COLO829 (cell line): ENCODE measurements around the gene VCX2.
"Not testable (repeated sequence)": the region's sequence is repeated elsewhere in the genome, so short reads cannot be mapped to it uniquely, and the experiment has no call there.

Source experiments
- DNase-seq: peaks from one replicate; pipeline ENCODE4 v3.0.0; 2012; ENCODE audit warnings: low spot score

Gene VCX2

DNA sequence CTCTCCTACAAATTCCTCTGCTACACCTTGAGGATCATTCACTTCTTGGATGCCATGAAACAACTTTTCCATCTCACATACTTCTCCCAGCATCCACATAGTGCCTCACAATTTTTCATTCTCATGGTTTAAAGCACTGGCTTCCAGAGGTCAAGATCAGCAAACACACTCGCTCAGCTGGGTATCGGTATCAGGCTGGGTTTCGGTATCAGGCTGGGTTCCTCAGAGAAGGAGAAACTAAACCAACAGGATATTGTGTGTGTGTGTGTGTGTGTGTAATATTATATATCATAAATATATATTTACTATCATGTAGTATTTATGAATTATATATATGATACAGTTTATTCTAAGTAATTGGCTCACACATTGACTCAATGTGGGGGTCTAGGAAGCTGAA lies at the start of gene VCX2:
VCX2 (minus strand) TSS at position 99 of the 400 bp plus-strand sequence. CDS start 624 bp downstream, outside the sequence.
- not testable (repeated sequence) for DNase-seq

DNA sequence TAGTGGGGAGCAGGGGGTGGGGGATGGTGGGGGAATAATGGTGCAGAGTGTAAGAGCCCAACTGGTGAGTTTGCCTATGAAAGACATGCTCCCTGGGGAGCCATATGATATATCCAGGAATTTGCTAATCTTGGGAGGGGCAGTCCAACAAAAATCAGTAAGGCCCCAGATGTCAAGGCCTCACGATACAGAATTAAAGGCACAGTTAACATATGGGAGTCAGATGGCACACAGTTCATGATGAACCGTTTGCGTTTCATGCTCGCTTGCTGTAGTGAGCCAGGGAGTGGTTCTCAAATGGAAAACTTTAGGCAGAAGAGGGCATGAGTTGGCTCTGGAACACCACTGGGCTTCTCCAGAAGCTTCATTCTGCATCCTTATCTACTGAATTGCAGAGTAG lies 33.9 kb upstream of the VCX2 start:
- no peak for DNase-seq

DNA sequence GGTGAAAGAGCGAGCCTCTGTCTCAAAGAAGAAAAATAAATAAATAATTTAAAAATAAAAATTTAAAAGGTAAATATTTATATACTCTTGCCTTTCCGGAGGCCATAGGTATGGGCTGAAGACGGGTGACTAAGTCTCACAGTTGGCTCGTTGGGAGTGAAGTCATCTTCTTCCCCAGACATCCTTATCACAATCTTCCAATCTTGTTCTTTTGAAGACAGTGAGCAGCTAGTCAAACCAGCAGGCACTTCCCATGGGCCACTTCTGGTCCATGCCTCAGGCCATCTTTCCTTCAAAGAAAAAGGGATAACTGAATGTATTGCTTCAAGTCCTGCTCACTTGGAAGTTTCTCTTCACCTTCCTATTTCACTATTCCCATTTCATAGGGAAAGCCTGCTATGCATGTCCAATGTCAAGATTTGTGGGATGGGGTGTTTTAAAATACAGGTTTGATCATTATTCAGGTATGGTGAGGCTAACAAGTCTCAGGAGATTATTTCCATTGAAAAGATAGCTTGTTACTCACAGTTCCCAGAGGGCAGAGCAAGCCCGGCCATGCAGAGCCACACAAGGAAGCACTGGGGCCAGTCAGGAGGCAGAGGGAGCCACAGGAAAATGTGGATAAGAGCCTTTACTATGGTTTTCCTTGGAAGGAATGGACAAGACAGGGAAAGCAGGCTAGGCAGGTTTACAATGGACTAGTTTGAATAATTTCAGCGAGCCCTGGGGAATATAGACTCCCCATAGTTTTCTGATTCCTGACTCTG lies 33.3 kb upstream of the VCX2 start:
- DNase-seq: no peak

DNA sequence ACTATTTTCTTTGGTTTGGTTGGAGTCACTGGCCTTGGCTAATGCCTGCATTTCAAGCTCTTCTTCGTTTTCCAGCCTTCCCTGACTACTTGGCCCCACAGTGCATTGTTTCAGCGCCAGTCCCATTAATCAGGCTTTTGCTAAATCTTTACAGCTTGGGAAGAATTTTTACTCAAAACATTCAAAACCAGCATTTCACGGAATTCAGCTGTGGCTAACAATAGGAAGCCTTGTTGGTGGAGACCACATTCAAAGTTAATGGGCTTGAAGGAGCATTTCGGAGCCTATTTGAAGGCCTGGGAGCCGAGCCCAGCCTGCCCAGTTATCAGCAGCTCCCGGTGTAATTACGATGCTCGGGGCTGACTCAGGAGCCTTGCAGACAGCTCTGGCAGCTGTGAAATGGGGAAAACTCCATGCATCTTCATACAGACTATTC lies 30.8 kb upstream of the VCX2 start:
- DNase-seq: no peak

DNA sequence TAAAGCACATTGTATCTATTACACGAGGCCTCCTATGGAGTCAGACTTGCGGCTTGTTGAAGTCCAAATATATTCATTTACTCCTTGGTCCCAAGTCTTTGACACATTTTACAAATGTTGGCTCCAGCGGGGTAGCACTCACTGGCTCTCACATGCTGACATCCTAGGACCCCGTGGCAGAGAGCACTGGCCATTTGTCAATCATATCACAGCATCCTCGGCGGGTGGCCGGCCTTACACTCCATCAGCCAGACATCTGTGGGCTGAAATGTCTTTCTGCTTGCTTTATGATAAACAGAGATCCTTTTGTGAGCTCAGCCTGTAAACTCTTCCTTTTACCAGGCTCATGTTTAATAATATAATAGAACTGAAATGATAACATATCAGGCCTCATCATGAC lies 25.7 kb upstream of the VCX2 start:
- DNase-seq: no peak

DNA sequence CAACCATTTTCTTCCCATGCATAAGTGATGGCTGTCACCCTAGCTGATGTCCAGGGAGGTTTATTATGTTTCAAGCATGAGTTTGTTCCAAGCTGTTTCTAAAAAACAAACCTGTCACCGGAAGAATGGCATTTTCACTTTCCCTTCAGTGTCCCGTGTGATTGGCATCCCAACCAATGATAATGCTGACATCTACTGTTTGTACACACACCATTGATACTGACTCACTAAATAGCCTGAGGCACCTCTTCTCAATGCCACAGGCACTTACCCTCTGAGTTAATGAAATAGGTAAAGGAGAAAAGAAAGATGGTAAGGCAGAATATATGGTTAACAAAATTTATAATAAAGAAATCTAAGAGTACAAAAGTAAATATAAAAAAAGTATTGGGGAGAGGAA lies 23.1 kb upstream of the VCX2 start:
- no peak for DNase-seq

DNA sequence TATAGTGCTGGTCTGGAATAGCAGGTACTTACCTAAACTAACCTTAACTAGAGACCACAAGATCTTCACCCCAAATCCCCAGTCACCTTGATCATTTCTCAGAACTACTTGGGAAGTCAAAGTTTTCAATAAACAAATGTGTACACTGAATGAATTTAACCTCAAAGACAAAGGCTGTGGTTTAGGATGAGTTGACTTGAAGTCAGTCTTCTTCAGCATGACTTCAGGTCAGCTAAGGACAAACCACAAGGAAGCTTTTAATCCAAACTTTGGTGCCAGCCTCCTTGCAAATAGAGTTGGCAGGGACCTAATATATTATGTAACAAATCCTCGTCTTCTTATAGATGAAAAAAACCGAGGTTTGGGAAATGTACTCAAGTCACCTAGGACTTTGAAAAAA lies 21.2 kb upstream of the VCX2 start:
- no peak for DNase-seq

DNA sequence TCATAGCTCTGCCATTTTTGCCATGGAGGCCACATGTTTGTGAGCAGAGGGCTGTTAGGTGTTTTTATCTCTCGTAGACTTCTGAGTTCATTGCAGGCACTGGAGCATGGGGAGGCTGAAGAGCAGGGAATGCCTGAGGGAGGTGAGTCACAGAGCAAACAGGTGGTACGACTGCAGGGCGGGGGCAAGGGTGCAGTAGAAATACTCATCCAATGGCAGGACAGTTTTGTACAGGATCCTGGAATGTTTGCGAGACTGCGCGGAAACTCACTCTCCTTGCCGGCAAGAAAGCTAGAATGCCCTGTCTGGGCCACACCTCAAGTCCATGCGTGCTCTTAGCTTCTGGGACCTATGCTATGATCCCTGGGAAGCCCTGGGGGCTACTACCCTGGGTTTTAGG lies 20.0 kb upstream of the VCX2 start:
- DNase-seq: no peak

DNA sequence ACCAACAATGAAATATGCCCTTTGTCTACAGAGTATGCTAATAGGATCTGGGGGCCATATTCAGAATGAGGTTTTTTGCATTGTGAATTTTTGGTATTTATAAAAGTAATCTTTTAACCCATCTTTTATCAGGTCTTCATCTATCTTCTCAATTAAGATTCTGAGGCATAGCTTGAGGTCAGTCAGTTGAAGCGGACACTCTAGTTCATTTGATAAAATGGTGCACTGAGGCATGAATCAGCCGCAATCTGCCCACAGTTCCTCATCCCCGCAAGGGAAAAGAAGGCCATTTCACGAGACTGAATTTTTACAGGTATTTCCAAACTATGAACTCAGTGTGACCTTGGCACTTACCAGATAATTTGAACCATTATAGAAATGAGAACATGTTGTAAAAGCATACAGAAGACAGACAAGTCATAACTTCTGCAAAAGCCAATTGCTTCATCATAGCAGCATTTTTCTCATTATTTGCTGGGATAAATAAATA lies 19.3 kb upstream of the VCX2 start:
- no peak for DNase-seq

DNA sequence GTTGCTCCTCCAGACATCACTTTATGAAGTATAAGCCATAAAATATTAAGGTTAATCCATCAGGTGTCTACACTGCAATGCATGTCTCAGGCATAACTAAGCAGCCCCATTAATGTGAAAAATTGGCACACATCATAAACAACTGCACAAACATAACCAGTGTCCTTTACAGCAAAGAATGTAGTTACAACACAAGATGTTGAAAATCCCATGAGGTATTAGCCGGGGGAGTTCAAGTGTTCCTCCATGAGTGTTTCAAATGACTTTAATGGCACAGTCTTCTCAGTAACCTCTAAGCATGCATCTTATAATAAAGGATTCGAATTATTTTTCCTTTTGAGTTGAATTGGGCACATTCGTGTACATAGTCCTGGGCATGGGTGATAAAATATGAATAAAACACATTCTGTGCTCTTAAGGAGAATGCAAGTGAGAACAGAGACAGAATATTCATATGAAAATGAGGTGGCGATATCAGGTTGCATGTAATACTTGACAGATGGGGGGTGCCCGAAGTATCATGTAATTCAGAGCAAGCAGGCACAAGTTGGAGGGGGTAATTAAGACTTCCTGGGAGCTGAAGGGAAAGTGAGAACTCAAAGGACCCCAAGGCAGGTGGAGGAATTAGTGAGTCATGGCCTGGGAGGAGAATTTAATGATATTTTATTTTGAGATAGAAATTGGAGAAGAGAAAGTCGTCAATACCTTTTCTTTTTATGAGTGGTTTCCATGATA lies 18.2 kb upstream of the VCX2 start:
- DNase-seq: no peak

DNA sequence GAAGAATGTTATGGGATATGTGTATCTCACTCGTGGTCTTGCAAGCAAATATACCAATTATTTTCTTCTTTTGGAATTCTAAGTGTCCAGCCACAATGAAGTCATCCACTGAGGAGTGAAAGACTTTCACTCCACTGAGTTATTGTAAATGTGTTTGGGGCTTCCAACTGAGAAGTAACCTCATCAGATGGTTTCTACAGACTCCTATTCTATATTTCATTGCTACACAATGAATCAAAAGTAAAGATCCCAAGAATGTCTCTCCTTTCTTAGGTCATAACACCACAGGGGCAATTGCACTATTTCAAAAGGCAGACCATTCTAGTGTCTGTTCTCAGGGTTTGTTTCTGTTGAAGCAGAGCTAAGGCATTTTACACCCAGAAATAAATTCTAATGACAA lies 12.3 kb upstream of the VCX2 start:
- no peak for DNase-seq

DNA sequence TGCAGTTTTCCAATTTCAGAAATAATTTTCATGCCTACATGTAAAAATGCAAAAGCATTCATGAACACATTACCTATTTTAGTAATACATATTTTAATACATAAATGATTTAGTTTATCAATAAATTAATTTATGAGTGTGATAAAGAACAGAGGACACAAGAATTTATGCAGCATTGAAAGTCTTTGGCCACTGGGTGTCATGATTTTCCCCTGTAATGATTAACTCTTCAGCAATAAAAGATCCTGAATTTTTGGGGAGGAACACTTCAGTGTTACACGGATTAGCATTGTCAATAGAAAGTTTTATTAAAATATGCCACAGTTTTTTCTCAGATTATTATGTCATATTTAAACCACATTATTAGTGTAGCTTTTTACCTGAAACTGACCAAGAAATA lies 8.6 kb upstream of the VCX2 start:
- no peak for DNase-seq

DNA sequence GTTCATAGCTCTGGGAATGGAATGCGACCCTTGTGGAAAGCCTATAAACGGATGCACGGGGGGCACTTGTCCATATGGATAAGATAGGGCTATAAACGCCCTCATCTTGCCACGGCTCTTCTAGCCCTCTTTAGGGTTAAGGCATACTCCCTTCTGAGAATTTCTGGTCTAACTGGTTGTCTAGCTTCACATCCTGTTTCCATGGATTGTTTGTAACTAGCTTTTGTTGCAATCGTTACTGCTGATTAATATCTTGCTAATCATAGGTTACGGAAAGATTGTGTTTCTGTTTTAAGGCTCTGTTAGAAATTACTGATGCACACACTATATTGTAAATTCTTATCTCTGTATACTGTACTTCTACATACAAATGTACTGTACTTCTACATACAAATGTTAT lies 17.1 kb downstream of the VCX2 start:
- DNase-seq: not testable (repeated sequence)

DNA sequence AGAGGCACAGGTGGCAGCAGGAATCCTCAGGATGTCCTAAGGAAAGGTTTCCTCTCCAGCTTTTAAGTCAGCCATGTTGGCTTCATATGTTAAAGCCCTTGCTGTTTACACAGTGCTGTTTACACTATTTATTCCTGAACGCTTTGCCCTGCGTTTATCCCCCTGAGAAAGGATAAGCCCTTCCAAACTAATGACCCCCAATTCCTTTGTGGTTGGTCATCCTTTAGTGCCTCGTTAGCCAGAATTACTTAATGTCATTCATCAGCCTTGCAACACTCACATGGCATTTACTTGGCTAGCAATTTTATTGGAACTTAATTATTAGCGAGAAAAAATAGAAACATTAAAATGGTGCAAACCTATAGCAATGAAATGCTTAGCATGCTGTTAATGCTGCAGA lies 23.8 kb downstream of the VCX2 start:
- no peak for DNase-seq

DNA sequence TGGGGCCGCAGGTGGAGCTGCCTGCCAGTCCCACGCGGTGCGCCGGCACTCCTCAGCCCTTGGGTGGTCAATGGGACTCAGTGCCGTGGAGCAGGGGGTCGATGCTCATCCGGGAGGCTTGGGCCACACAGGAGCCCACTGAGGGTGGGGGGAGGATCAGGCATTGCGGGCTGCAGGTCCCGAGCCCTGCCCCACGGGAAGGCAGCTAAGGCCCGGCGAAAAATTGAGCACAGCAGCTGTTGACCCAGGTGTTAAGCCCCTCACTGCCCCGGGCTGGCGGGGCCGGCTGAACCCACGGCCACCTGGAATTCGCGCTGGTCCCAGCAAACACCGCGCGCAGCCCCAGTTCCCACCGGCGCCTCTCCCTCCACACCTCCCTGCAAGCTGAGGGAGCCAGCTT lies 26.1 kb downstream of the VCX2 start:
- DNase-seq: no peak

DNA sequence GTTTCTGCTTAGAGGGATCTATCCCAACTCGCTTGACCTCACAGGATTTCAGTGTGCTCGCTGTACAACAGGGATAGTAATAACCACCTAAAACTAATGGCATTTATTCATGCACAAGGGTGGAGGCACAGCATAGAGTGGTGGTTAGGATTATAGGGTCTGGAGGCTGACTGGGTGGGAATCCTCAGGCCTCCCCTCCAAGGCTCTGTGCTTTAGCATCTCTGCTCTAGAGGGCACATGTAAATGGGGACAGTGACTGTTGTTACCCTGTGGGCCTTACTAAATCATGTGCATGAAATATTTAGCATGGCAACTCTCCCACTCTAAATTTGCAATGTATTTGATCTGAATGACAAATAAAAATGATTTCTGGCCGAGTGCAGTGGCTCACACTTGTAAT lies 29.2 kb downstream of the VCX2 start:
- DNase-seq: no peak

DNA sequence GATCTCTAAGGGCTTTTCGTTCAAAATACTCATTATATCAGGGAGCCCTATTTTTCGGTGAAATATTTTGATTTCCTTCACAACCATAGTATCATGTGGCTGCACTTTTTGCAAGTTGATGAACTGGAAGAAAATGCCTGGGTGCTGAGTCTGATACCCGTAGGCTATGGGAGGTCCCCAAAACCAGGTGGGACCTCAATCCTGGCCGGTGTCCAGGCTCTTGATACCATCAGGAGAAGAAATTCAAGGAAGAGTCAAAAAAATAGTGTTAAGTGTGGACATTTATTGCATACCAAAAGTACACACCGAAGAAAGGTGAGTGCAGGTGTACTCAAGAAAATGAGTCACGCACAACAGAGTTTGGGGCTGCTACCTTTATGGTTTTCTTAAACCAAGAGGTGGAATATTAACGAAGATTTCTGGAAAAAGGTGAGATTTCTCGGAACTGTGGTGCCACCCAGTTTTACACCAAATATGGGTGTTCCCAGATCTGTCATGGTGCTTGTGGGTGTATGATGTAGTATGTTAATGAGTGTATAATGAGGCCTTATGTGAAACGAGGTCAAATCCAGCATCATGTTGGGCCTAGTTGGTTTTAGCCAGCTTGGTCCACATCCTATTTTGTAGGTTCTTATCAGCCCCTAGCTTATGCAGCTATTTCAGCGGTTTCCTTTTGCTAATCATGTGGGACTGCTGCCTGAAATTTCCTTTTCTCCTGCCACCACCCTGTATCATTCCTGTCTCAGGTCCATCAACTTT lies 29.9 kb downstream of the VCX2 start:
- DNase-seq: no peak

DNA sequence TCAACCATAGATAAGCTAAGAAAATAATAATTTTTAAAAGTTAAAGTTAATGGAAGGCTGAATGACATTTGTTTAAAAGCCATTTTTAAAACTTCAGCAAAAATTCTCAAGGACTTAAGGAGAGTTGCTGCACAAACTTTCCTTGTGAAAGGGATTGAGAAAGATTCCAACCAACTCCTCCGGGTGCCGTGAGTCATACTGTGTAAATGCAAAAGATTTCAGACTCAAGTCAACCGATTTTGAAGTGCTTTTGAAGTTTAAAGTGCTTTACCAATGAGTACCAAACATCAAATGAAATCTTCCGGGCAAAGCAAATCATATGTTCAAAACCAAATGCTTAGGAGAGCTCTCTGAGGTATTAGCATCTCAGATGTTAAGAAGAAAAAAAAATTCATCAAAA lies 31.4 kb downstream of the VCX2 start:
- no peak for DNase-seq

DNA sequence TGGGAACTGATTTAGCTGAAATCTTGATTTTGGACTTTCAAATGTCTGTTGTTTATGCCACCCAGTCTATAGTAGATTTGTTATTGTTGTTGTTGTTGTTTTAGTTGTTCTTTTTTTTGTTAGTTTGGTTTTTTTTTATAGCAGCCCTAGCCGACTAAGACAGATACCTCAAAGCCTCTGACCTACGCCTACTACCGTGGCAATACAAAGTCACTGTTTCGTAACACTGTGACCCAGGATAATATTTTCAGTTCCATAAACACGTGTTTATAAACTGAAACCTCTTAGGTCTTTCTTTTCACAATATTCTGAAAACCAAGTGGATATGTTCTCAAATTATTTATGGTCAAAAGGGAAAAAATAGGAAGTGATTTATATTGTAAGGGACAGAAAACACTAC lies 32.8 kb downstream of the VCX2 start:
- DNase-seq: no peak

DNA sequence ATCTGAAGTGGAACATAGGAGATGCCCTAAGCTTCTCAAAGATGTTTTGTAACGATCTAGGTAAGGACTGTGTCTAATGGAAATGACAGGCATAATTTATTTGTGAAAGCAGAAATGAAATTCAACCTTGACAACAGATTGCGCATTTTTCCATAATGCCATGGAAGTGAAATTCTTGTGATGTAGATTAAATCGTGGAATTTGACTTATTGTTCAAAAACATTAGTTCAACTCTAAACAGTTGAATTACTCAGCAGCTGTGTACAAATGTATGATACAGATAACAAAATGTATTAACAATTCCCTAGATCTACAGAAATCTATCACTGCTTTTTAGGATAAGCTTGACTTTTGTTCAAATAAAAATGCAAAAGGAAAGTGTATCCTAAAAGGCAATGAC lies 44.4 kb downstream of the VCX2 start:
- no peak for DNase-seq

DNA sequence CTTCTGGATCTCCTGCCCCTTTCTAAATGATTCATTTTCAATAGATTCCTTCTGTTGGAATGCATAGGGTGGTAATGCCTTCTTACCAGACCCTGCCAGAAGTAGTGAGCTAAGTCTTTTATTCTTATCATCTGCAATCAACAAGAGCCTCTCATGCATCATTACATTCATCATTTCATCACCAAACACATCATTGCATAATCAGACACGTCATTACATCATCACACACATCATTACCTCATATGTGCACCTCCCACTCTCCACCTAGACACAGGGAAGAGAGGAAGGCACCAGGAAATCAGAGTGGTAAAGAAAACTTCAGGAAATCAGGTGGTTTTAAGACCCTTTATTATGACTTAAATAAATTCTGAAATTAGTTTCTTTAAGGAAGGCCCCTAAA lies 45.0 kb downstream of the VCX2 start:
- no peak for DNase-seq

DNA sequence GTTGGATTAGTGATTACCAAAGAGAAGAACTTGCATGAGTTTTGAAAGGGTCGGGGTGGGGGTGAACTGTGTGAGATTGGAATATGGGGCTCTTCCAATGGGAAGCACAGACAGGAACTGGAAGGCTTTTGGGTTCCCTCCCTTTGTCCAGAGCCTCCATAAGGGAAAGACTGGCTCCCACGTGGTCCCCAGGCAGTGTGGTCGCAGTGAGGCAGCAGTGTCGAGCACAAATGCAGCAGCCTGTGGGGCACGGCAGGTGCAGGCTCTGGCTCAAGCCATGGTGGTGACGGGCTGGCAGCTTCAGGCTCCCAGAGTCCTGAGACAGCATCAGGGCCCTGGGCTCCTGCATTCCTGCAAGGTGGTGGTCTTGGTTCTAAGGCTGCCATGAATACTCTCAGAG lies 45.5 kb downstream of the VCX2 start:
- no peak for DNase-seq

DNA sequence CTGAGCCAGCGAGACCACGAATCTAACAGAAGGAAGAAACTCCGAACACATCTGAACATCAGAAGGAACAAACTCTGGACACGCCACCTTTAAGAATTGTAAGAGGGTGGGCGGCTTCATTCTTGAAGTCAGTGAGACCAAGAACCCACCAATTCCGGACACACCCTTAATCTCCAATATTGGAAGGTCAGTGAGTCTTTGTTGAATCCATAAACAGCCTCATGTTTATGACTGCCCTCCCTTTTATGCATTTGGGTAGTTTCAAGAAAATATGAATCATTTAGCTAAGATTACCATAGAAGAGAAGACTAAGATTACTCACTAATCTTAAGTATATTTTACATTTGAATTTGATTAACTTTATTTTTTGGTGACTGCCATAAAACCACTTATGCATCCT lies 48.5 kb downstream of the VCX2 start:
- DNase-seq: no peak
